SK-N-SH (cell line): ENCODE results near the gene RPL5. TPM values are rescaled to one million over a fixed set of nuclear protein-coding genes. Genes with fewer than 3 reads are reported as not detected.

Experiments
- CTCF ChIA-PET: fragments of 300-600, 350-600 bp; formaldehyde crosslinking; extraction: SDS; loops from one replicate; lab custom pipeline; 2021; lab: Yijun Ruan, JAX
- POLR2A ChIA-PET: fragments of 350-600 bp; sonication (Branson Sonifier 250); formaldehyde crosslinking; extraction: SDS; loops from one replicate; lab custom pipeline; 2020; ENCODE audit warnings: antibody characterized with exemption, inconsistent platforms; lab: Yijun Ruan, JAX
- DNase-seq: peaks from one replicate; pipeline ENCODE4 v3.0.0; 2012
- H2AFZ ChIP-seq: fragments of 200-600 bp; sonication (generic); 2 replicates; pipeline ENCODE4 v1.8.1; 2016; ENCODE audit warnings: antibody characterized with exemption, mild to moderate bottlenecking, low read depth
- H3F3A ChIP-seq: fragments of 200-600 bp; sonication (generic); replicated peaks from 2 replicates; pipeline ENCODE3; 2016; ENCODE audit warnings: antibody characterized with exemption, mild to moderate bottlenecking; ENCODE audit not compliant: insufficient read depth
- H3K27ac ChIP-seq, 2 experiments: fragments of 200-500 bp in 1 of 2; fragments of 200-600 bp in 1 of 2; sonication (Bioruptor generic) in 1 of 2; sonication (generic), shearing (Covaris generic) in 1 of 2; 2 replicates each; pipeline versions ENCODE4 v1.5.1 to v1.6.1; 2014 to 2016; ENCODE audit warnings: low read depth in 2 of 2, inconsistent platforms in 1 of 2, low read length in 1 of 2, mild to moderate bottlenecking in 1 of 2, mixed read lengths in 1 of 2
- H3K27me3 ChIP-seq: fragments of 200-600 bp; sonication (generic), shearing (Covaris generic); 2 replicates; pipeline ENCODE4 v1.6.1; 2016; ENCODE audit warnings: mixed run types; ENCODE audit not compliant: insufficient read depth
- H3K36me3 ChIP-seq, 2 experiments: fragments of 200-500 bp in 1 of 2; fragments of 200-600 bp in 1 of 2; sonication (Bioruptor generic) in 1 of 2; sonication (generic) in 1 of 2; replicated peaks in 1 of 2; 2 replicates each; pipeline versions ENCODE3 to v1.5.1; 2014 to 2016; ENCODE audit warnings: low read length in 1 of 2, mild to moderate bottlenecking in 1 of 2; ENCODE audit not compliant: insufficient read depth in 2 of 2, control insufficient read depth in 1 of 2
- H3K4me1 ChIP-seq, 2 experiments: fragments of 200-500 bp in 1 of 2; fragments of 200-600 bp in 1 of 2; sonication (Bioruptor generic) in 1 of 2; sonication (generic), shearing (Covaris generic) in 1 of 2; 2 replicates each; pipeline versions ENCODE4 v1.5.1 to v1.6.1; 2014 to 2016; ENCODE audit warnings: low read depth in 1 of 2, low read length in 1 of 2, mixed run types in 1 of 2; ENCODE audit not compliant: insufficient read depth in 2 of 2, control insufficient read depth in 1 of 2
- H3K4me2 ChIP-seq: fragments of 200-600 bp; sonication (generic), shearing (Covaris generic); 2 replicates; pipeline ENCODE4 v1.6.1; 2017; ENCODE audit warnings: mixed run types
- H3K4me3 ChIP-seq, 2 experiments: fragments of 200-500 bp in 1 of 2; fragments of 200-600 bp in 1 of 2; sonication (Bioruptor generic) in 1 of 2; sonication (generic), shearing (Covaris generic) in 1 of 2; 2 replicates each; pipeline versions ENCODE4 v1.5.1 to v1.8.1; 2014 to 2016; ENCODE audit warnings: low read depth in 2 of 2, inconsistent platforms in 1 of 2, low read length in 1 of 2, mild to moderate bottlenecking in 1 of 2, mixed read lengths in 1 of 2, moderate library complexity in 1 of 2
- H3K79me2 ChIP-seq: fragments of 200-600 bp; sonication (generic); 2 replicates; pipeline ENCODE4 v1.8.1; 2017; ENCODE audit warnings: mild to moderate bottlenecking; ENCODE audit not compliant: insufficient read depth
- H3K9ac ChIP-seq: fragments of 200-600 bp; sonication (generic); 2 replicates; pipeline ENCODE4 v1.6.1; 2017; ENCODE audit warnings: mixed run types
- H3K9me2 ChIP-seq: fragments of 200-600 bp; sonication (generic); 2 replicates; pipeline ENCODE4 v1.6.1; 2017; ENCODE audit warnings: mixed run types
- H3K9me3 ChIP-seq: fragments of 200-600 bp; sonication (generic); 2 replicates; pipeline ENCODE4 v1.6.1; 2017; ENCODE audit warnings: mixed run types, mild to moderate bottlenecking, moderate library complexity
- H4K20me1 ChIP-seq: fragments of 200-600 bp; sonication (generic); 2 replicates; pipeline ENCODE4 v1.6.1; 2017; ENCODE audit warnings: mild to moderate bottlenecking, mixed run types; ENCODE audit not compliant: insufficient read depth
- EP300 ChIP-seq, 2 experiments: IDR thresholded peaks; 2 replicates each; pipeline versions ENCODE4 v1.4.0 to v1.6.1; 2012; ENCODE audit warnings: borderline replicate concordance in 1 of 2, low read depth in 1 of 2, low read length in 1 of 2
- EZH2phosphoT487 ChIP-seq: fragments of 200-600 bp; sonication (generic); IDR thresholded peaks from 2 replicates; pipeline ENCODE4 v1.6.1; 2017; ENCODE audit warnings: low read depth, mixed run types, mild to moderate bottlenecking, antibody characterized with exemption, moderate library complexity, borderline replicate concordance
- GABPA ChIP-seq: IDR thresholded peaks from 2 replicates; pipeline ENCODE4 v1.4.0; 2012; ENCODE audit warnings: low read depth, mild to moderate bottlenecking
- GATA2 ChIP-seq: sonication (generic); formaldehyde crosslinking; IDR thresholded peaks from 2 replicates; pipeline ENCODE4 v1.5.0; 2020; ENCODE audit warnings: mild to moderate bottlenecking, missing genetic modification reagents
- MEF2A ChIP-seq: IDR thresholded peaks from 2 replicates; pipeline ENCODE4 v1.4.0; 2012; ENCODE audit warnings: low read depth, borderline replicate concordance
- PBX3 ChIP-seq: IDR thresholded peaks from 2 replicates; pipeline ENCODE4; 2012
- POLR2AphosphoS5 ChIP-seq: IDR thresholded peaks from 2 replicates; pipeline ENCODE4 v1.6.1; 2012; ENCODE audit warnings: low read depth, low read length
- REST ChIP-seq: IDR thresholded peaks from 2 replicates; pipeline ENCODE4 v1.6.1; 2012; ENCODE audit warnings: mild to moderate bottlenecking, low read depth, low read length, moderate library complexity
- TCF12 ChIP-seq: IDR thresholded peaks from 2 replicates; pipeline ENCODE4 v1.4.0; 2012
- TEAD4 ChIP-seq: IDR thresholded peaks from 2 replicates; pipeline ENCODE4 v1.4.0; 2012; ENCODE audit warnings: mild to moderate bottlenecking, borderline replicate concordance; ENCODE audit not compliant: insufficient read depth
- USF2 ChIP-seq: fragments of 150-350 bp; IDR thresholded peaks from 2 replicates; pipeline ENCODE4 v1.6.1; 2017; ENCODE audit warnings: antibody characterized with exemption, low read length, low read depth, borderline replicate concordance
- ZBTB33 ChIP-seq: IDR thresholded peaks from 2 replicates; pipeline ENCODE4 v1.4.0; 2012; ENCODE audit warnings: low read depth, borderline replicate concordance
- WGBS: methylation state at CpG from one replicate; pipeline ENCODE4 v1.1.6; 2017; ENCODE audit warnings: low lambda C conversion rate; 5-methylcytosine and 5-hydroxymethylcytosine counted together
- polyA plus RNA-seq, 3 experiments: library from polyadenylated mRNA; depleted of rRNA; stranded (reverse); fragments of >200 nt; gene quantifications; 2 replicates each; pipeline ENCODE4 v1.2.3, GENCODE V29; 2012
- TF ChIP-seq, protein P1 (sequence below): IDR thresholded peaks from 2 replicates; pipeline ENCODE4 v1.4.0; 2012; ENCODE audit warnings: low read depth, borderline replicate concordance

Gene RPL5
- polyA plus RNA-seq, 1 of the 3 experiments (the other 2 are of a cell fraction), result 1,489 TPM

- TF ChIP-seq ZBTB33 (no peak), TCF12 (no peak)
Observed at GRCh38 chr1:92791487-92792066, 40.3 kb upstream of the RPL5 start (continued).

DNA sequence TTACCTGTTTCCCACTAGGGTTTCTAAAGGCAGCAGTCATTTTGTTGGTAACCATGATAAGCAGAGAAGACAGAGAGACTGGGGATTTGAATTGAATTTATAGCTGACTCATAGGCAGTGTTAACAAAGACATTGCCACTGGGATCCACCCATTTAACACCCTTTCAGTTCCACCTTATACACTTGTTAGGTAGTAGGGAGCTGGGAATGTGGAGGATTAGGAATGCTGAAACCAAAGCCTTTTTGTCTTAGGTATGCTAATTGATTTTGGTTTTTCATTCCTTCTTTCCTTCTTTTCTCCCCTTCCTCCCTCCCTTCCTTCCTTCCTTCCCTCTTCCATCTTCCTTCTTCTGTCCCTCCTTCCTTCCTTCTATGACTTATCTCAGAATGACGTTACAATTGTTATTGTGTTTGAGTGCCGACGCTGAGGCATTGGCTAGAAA, 39.5 kb upstream of the RPL5 start:
- Histone ChIP-seq H3K4me2 (no peak overlapping the region), H3K9me2 (no peaks in the 10 kb centered on the region), H3K4me1 (no peaks in the 10 kb centered on the region), H4K20me1 (no peaks in the 10 kb centered on the region), H3K79me2 (no peaks in the 10 kb centered on the region), H3K4me3 (no peak overlapping the region), H2AFZ (no peak overlapping the region), H3K9ac (no peak overlapping the region), H3K9me3 (no peaks in the 10 kb centered on the region), H3F3A (no peaks in the 10 kb centered on the region), H3K27me3 (no peaks in the 10 kb centered on the region)
- ChIA-PET POLR2A (no interaction called here), CTCF (interaction anchor here (1.4 kb wide), 1 partner anchor 40 kb away, joined by 3 read pairs; the partner anchor contains the start of gene RPL5)
- 93% methylated on average over 3 of the region's 3 CpGs for WGBS
- DNase-seq, result no peak
- TF ChIP-seq TEAD4 (no peak), ZBTB33 (no peak), GATA2 (no peak), GABPA (no peak), EZH2phosphoT487 (no peak), PBX3 (no peak), POLR2AphosphoS5 (no peak), MEF2A (no peak), REST (no peak), EP300 (IDR thresholded peaks at IDR 0.05; ENCODE audit: borderline replicate concordance in 1 of 2, low read depth in 1 of 2, low read length in 1 of 2) (no peak), USF2 (no peak)
- TF ChIP-seq, protein P1, sequence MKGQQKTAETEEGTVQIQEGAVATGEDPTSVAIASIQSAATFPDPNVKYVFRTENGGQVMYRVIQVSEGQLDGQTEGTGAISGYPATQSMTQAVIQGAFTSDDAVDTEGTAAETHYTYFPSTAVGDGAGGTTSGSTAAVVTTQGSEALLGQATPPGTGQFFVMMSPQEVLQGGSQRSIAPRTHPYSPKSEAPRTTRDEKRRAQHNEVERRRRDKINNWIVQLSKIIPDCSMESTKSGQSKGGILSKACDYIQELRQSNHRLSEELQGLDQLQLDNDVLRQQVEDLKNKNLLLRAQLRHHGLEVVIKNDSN, result no peak
- TF ChIP-seq, all 33 proteins: peak for 0
- no peaks in the 10 kb centered on the region for H3K36me3 ChIP-seq
- no peak overlapping the region for H3K27ac ChIP-seq
